GM12891 (cell line): ENCODE data around the gene SLIRP.

Experiments
- DNase-seq: peaks from one replicate; pipeline ENCODE4 v3.0.0; 2011; ENCODE audit warnings: low spot score; ENCODE audit not compliant: insufficient read length
- FAIRE-seq: peaks from 2 replicates; lab custom pipeline; 2011; peaks lifted over from hg19 to GRCh38; lab: Jason Lieb, UNC
- PAX5 ChIP-seq: IDR thresholded peaks from 2 replicates; pipeline ENCODE4 v1.6.1; 2011; ENCODE audit warnings: low read length, moderate library complexity, mild to moderate bottlenecking; ENCODE audit not compliant: insufficient read depth, severe bottlenecking
- POLR2A ChIP-seq: IDR thresholded peaks from 2 replicates; pipeline ENCODE4 v1.6.1; 2011; ENCODE audit warnings: low read depth, low read length, control low read depth
- POLR2AphosphoS5 ChIP-seq: IDR thresholded peaks from 2 replicates; pipeline ENCODE4 v1.6.1; 2011; ENCODE audit warnings: low read depth, low read length, control low read depth
- POU2F2 ChIP-seq: IDR thresholded peaks from 2 replicates; pipeline ENCODE4 v1.6.1; 2011; ENCODE audit warnings: low read depth, mild to moderate bottlenecking, control low read depth, low read length, moderate library complexity
- SPI1 ChIP-seq: IDR thresholded peaks from 2 replicates; pipeline ENCODE4 v1.6.1; 2011; ENCODE audit warnings: low read depth, low read length, control low read depth
- TAF1 ChIP-seq: IDR thresholded peaks from 2 replicates; pipeline ENCODE4 v1.6.1; 2011; ENCODE audit warnings: low read depth, low read length, control low read depth

SLIRP gene

DNA sequence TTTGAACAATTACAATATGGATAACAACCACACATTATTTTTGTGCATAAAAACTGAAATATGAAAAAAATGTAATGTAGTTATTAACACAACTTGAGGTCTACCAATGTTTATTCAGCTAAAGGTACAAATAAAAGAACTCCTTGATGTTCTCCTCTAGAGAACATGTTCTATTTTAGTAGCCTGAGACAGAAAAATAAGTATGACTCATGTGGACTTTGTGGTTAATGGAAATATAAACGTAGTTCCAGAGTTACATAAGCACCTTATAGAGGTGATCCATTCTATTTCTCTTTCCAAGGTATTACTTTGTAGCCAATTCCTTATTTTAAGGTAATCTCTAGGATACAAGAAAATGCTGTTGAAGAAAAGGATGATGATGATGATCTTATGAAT, 25.7 kb upstream of the SLIRP start:
- no peak for TF ChIP-seq TAF1
- no peak for DNase-seq
- FAIRE-seq = no peak

DNA sequence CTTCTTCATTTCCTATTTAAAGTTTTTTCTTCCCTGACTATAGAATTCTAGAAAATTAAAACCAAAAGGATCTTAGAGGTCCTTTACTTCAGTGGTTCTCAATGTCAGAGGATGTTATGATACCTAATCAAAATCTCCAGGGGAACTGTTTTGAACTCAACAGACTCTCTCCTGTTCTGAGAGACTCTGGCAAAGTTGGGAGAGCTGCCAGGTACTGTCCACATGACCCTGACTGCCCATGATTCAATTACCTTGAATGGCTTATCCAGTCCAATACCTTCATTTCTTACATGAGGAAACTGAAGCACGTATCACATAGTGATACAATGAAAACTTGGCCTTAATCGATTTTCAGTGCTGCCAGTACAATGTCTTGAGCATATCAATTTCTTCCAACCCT, 16.6 kb upstream of the SLIRP start:
- TF ChIP-seq POLR2AphosphoS5 (no peak), TAF1 (no peak), PAX5 (no peak), POU2F2 (no peak), SPI1 (no peak), POLR2A (no peak)
- no peak for FAIRE-seq

DNA sequence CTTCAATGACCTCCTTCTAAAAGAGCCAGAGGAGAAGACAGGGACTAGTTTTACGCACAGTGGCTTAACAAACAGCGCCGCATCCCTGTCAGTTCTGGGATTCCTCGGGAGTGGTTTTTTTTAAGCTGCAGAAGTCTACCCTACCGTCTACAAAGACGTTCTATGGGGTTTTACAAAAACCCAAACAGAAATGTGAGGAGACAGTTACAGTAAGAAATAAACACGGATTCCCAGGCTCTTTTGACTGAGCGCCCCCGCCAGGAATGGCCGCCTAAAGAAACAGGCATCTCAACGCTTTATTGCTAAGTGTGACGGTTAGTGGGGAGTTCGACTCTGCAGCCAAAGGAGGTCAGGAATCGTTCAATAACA, 564 bp upstream of the SLIRP start:
- TF ChIP-seq POU2F2 = no peak
- TF ChIP-seq SPI1 = no peak
- TF ChIP-seq TAF1 = no peak
- TF ChIP-seq POLR2AphosphoS5 = no peak
- no peak for TF ChIP-seq POLR2A
- TF ChIP-seq PAX5 = no peak
- DNase-seq (peak; percentile 13), FAIRE-seq (no peak)

More for the DNA sequence above, 16.6 kb upstream of the SLIRP start:
- no peak for DNase-seq

DNA sequence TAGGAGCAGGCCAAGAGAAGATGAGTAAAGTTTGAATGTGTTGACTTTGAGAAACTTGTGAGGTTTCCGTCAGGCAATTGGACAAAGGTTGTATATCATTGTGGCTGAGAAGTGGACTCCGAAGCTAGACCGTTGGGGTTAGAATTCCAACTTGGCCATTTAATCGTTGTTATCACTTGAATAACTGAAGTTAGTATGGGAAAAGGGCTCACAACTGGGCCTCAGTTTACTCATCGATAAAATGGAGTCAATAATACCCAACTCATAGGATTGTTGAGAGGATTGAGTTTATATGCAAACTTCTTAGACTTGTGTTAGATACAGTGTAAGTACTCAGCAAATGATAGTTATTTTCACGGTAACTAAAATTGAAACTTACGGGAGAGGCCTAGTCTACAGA, 846 bp downstream of the SLIRP start:
- no peak for DNase-seq
- TF ChIP-seq TAF1 (no peak), POLR2AphosphoS5 (no peak), POLR2A (no peak), PAX5 (no peak), SPI1 (no peak), POU2F2 (no peak)
- FAIRE-seq = peak; percentile 60

DNA sequence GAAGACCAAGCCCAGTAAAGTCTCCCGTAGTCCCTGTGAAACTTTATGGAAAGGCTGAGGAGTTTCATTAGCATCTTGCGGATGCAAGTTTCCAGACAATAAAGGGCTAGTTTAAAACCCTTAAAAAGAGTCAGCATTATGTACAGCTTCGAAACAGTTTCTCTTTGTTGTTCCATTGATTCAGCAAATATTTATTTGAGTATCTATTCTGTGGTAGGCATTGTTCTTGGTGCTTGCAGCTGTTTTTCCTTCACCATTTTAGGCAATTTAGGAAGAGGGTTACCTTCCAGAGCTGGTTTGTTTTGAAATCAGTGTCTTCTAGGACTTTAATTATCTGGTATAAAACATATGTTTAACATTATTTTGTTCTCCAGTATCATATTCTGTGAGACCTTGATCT, 1.5 kb downstream of the SLIRP start:
- TF ChIP-seq POLR2AphosphoS5 = no peak
- no peak for TF ChIP-seq PAX5
- no peak for TF ChIP-seq SPI1
- TF ChIP-seq POLR2A = no peak
- TF ChIP-seq TAF1 = no peak
- TF ChIP-seq POU2F2 = no peak
- DNase-seq (no peak), FAIRE-seq (no peak)

DNA sequence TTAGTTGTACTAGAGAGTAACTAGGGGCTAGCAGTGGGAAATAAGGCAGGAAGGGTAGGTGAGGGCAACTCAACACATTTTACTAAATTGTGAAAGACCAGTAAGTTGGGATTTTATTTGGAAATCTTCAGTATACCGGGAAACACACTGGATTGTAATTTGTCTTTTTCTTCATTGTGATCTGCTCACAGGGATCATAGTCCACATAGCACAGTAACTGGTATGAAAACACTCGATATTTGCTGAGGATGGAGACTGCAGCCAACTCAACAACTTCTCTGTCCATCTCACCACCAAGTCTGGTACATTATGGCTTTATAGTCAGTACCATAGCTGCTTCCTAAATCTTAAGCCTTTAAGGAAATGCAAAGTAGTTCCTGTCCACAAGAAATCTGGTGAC, 2.5 kb downstream of the SLIRP start:
- FAIRE-seq (no peak), DNase-seq (no peak)
- TF ChIP-seq TAF1 (no peak), SPI1 (no peak), POLR2AphosphoS5 (no peak), POU2F2 (no peak), PAX5 (no peak), POLR2A (no peak)

DNA sequence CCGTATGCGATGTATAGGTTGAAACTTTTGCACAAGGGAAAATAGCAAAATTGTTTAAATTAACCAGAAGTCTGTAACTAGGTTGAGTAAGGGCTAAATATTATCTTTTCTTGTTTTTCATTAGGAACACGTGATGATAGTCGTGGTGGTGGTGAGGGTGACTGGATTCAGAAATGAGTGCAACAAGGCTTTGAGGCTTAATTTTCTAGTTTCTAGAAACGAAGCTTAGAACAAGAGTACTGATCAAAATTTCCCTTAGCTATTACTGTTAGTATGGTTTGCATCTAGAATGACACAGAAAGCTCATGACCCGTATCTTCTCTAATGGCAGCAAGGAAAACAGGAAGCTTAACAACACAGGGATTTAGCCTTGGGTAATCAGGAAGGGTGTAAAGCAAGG, 7.0 kb downstream of the SLIRP start:
- DNase-seq (no peak), FAIRE-seq (no peak)
- TF ChIP-seq POLR2A (no peak), SPI1 (no peak), POLR2AphosphoS5 (no peak), PAX5 (no peak), TAF1 (no peak), POU2F2 (no peak)

DNA sequence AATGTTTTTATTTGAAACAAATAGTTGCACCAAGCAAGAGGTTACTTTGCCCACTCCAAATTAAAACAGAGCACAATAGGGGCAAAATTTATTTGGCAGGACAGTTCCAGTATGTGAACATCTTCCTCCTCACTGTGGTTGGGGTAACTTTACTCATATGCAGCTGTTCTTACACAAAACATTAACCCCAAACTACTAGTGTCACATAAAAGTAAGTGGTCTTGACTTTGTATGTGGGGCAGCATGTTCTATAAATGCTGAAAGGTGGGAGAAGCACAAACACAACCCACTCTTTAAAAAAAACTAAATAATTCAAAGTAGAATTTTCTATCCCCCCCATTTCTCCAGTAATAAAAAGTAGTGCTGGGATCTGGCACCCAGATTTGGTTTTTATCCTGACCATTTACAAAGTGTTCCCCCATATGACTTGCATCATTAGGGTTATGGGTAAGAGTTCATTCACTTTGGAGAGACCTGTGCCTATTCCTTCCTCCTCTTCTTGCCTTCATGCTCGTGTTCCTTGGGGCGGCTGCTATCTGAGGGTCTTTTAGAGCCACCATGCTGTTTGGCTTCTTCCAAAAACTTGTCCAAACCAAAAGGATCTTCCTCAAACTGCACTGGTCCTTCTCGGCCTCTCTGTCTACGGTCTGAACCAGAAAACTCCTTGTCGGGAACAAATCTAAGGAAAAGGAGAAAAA, 9.9 kb downstream of the SLIRP start:
- no peak for FAIRE-seq
- TF ChIP-seq POLR2A (peak; percentile 19; the same call in 1 of the 2 replicates), PAX5 (no peak), SPI1 (no peak), POU2F2 (no peak), POLR2AphosphoS5 (peak; percentile 53; the same call in 1 of the 2 replicates), TAF1 (no peak)
- no peak for DNase-seq

DNA sequence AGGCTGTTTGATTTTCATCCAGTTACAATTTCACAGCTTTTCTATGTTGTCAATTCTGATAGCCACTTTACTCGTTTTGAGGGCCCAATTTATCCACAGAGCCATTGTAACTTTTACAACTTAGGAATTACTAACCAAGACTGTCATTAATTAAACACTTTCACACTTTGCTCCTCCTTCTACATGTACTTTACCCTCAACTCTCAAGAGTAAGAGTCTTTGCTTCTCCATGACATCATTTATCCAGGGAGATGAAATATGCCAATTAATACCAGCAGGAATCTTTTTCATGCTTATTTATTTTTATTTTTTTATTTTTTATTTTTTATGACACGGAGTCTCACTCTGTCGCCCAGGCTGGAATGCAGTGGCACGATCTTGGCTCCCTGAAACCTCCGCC, 13.5 kb downstream of the SLIRP start:
- no peak for TF ChIP-seq POLR2AphosphoS5
- TF ChIP-seq SPI1 = no peak
- no peak for TF ChIP-seq POLR2A
- TF ChIP-seq PAX5 = no peak
- no peak for TF ChIP-seq POU2F2
- TF ChIP-seq TAF1 = no peak
- DNase-seq = no peak
- FAIRE-seq = no peak

DNA sequence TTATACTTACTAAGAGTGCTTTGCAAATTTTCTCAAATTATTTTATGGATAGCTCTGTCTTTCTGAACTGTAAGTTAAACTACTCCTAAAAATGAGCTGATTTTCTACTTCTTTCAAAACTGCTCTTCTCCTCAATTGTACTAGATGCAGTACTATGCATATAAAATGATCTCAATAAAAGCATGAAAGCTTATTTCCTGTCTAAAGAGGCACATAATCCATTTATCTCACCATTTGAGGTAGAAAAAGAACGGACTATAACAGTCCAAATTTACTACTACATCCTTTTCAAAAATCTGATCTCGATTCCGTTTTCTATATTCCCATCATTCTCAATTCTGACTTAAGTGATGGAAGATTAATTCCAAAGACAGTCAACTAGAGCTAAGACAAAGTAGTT, 14.4 kb downstream of the SLIRP start:
- no peak for TF ChIP-seq TAF1
- TF ChIP-seq POU2F2 = no peak
- TF ChIP-seq POLR2A = no peak
- FAIRE-seq (no peak), DNase-seq (no peak)
